Lung microvascular endothelial cell (primary cell): ENCODE measurements around the gene LRRC37A2. TPM values are rescaled to one million over a fixed set of nuclear protein-coding genes. Genes with fewer than 3 reads are reported as not detected.
"Not testable (repeated sequence)": the region's sequence is repeated elsewhere in the genome, so short reads cannot be mapped to it uniquely, and the experiment has no call there.

ENCODE experiments used
- DNase-seq, 2 donors: peaks; one replicate each; pipeline versions ENCODE4 v3.0.0 to v3.0.0-alpha.2; 2010; ENCODE audit warnings: low read depth in 2 of 2
- total RNA-seq: library from RNA; depleted of rRNA; stranded (reverse); fragments of >200 nt; gene quantifications from 2 replicates; pipeline ENCODE4 v1.2.1, GENCODE V29; 2014

The LRRC37A2 gene
- total RNA-seq, 1 donor from 2014 or later = 3.8 TPM

GRCh38 chr17:46591332-46591731 lies 79.1 kb downstream of the LRRC37A2 start:
- not testable (repeated sequence) for DNase-seq

DNA sequence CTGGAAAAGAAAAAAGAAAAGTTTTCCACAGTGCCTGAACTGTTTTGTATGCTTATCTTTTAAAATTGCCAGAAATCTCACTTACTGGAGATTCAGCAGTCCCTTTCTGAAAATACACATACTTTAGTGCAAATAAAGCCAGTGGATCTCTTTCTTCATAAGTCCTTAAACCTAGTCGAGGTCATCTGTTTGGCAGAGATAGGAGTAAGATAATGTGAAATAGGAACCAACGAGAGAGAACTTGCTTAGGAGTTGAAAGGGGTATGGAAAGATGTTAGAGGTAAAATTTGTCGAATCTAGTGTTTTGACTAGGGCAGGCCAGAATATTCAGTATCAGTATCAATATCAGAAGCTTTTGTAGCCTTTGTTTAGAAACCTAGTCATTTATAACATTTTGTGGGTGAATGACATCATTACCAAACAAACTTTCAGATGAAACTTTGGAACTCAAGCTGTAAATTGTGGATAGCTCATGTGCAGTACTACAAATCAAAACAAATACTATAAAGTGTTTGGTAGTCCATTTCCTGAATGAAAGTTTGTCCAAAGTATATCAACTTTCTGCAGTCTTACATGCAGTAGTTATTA lies 86.2 kb downstream of the LRRC37A2 start:
- not testable (repeated sequence) for DNase-seq

DNA sequence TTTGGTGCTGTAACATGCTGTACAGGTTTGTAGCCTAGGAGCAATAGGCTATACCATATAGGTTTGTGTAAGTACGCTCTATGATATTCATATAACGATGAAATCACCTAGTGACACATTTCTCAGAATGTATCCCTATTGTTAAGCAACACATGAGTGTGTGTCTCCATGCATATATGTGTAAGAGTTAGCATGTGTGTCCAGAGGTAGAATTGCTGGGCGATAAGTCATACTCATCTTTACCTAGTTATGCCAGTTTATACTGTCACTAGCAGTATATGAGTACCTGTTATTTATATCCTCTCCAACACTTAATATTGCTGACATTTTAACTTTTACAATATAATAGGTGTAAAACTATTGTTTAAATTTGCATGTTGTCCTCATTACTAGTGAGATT lies 88.5 kb downstream of the LRRC37A2 start:
- not testable (repeated sequence) for DNase-seq

DNA sequence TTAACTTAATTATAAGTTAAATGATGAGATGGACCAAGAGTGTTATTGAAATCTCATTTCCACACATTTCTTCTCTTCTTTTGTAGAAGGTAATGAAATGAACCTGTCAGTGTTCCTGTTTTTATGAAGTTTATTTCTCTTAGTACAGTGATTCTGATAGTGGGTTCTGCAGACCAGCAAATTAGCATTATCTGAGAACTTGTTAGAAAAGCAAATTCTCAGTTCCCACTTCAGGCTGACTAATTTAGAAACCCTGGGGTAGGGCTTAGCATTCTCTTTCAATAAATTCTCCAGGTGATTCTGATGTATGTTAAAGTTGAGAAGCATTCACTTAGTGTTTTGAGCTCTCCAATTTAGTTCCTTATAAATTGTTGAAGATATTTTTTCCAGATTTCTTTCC lies 90.9 kb downstream of the LRRC37A2 start:
- not testable (repeated sequence) for DNase-seq

Other genes with a start within 250 kb of the LRRC37A2 start
- gene LRRC37A, start 217.3 kb upstream of the LRRC37A2 start, total RNA-seq = 1.3 and 2.6 TPM in 2 replicates
- gene ARL17B, start 150.7 kb upstream of the LRRC37A2 start, total RNA-seq = 2.0 and 2.4 TPM in 2 replicates
- gene ARL17A, start 67.2 kb downstream of the LRRC37A2 start, total RNA-seq = 1.3 and 4.0 TPM in 2 replicates
- 32.5 and 33.8 TPM in 2 replicates for gene NSF, start 78.2 kb downstream of the LRRC37A2 start, total RNA-seq